Left hindlimb (tissue), 1 donor: Measurements from ENCODE around the gene STARD10.

Experiments used
- DNase-seq: peaks from one replicate; pipeline ENCODE4 v3.0.0-alpha.2; 2018

The STARD10 gene

GRCh38 chr11:72778535-72779494 lies 15.0 kb downstream of the STARD10 start:
- DNase-seq, result no peak

DNA sequence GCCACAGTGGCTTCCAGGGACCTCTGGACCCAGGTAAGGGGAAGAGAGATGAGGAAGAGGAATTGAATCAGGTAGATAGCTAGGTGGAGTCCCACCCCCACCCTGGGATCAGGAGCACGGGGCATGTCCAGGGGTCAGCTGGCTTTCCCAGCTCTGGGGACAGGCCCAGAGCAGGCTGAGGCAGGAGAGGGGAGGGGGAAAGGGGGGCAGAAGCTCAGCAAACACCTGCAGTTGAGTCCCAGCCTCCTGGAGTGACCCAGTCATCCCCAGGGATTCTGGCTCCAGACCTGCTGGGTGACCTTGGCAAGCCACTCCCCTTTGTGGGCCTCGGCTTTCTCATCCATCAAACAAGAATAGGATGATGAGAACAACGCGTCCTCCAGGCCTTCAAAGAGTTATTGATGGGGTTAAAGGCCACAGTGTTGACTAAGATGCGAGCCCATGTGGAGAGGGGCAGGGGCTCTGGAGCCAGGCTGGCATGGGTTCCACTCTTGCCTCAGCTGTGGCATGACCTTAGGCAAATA lies 16.0 kb downstream of the STARD10 start:
- DNase-seq, result no peak

DNA sequence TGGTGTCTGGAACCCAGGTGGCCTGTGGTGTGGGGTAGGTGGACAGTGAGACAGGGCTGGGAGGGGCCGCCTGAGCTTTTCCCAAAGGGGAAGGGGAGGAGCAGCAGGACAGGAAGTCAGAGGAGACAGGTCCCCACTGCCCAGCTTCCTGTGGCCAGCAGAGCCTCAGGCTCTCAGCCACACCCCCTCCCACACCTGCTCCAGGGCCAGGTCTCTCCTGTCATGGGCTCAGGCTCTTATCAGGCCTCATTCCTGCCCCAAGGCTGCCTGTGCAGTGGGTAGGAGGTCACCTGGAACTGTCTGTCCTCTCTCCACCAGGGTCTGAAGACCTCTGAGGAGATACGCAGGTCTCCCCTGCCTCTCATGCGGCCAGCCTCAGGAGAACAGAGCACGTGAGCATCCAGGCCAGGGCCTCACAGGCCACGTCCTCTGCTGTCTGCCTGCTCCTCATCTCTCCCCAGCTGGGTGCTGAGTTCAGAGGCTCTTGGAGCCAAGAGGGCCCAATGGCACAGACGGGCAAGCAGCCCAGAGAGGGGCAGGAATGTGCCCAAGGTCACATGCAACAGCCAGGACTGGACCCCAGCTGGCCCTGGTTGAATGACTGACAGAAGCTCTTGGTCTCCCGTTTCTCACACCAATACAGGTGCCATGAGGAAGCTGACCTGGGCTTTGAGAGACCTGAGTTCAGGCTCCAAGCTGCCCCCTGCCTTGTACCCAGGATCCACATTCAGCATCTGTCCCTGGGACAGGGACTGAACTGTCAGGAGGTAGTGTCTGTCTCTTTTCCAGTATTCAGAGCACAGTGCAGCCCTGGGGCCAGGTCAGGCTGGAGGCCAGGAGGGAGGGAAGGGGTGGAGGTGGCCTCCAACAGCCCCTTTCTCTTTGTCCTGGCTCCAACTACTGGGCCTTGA lies 16.7 kb downstream of the STARD10 start:
- DNase-seq, result no peak

GRCh38 chr11:72776117-72776843 lies 17.6 kb downstream of the STARD10 start:
- DNase-seq, result no peak

GRCh38 chr11:72775288-72776110 lies 18.3 kb downstream of the STARD10 start:
- no peak for DNase-seq

DNA sequence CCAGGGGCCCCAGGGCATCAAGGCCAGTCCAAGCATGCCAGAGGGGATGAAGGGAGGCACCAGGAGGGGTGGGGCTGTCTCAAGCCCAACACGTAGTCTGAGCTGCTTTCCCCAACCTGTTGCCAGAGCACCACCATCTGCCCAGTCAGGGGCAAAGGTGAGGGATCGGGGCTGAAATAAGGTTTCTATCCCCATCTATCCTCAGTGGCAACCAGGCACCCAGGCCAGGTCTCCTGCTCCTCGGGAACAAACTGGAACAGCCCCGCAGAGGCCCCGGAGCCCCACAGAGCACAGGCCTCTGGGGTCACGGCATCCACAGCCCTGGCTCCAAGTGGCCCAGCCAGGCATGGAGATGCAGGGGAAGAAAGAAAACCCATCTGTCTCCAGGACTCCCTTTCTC lies 19.3 kb downstream of the STARD10 start:
- DNase-seq, result no peak

DNA sequence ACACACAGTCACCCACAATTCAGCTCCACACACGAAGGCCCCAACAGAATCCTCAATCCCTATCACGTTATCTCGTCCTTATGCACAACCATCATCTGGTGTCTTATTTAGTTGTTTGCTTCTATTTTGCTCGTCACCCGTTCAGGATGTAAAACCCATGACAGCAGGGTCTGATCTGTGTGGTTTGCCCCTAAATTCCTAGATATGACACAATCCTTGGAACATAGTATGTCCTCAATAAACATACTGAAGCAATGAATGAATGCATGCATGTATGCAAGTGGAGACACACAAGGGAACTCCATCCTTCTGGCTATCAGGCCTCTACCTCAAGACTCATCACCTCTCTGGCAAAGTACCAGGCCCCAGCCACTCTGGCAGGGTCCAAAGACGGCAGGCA lies 20.2 kb downstream of the STARD10 start:
- DNase-seq, result no peak

DNA sequence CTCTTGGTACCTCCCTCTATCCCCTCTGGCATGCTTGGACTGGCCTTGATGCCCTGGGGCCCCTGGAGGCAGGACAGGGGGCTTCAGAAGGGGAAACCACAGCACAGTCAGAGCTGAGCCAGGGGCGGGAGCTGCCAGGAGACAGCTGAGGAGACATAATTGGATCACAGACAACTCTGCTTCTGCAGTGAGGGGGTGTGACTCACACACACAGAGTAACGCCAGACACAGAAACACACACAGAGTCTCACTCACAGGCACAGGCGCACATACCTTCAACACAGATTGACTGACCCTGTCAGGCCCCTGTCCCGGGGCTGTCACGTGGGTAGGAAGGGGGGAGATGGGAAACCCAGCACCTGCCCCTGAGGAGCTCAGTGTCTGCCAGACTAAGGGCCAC lies 20.6 kb downstream of the STARD10 start:
- peak; percentile 87 for DNase-seq

DNA sequence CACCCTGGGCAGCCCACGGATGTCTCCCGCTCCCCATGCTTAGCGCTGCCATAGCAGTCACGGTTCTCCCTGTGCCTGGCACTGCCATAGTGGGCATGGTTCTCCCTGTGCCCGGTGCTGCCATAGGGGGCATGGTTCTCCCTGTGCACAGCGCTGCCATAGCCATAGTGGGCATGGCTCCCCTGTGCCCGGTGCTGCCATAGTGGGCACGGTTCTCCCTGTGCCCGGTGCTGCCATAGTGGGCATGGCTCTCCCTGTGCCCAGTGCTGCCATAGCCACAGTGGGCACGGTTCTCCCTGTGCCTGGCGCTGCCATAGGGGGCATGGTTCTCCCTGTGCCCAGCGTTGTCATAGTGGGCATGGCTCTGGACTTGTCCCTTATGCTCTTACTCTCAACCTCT lies 21.8 kb downstream of the STARD10 start:
- no peak for DNase-seq

DNA sequence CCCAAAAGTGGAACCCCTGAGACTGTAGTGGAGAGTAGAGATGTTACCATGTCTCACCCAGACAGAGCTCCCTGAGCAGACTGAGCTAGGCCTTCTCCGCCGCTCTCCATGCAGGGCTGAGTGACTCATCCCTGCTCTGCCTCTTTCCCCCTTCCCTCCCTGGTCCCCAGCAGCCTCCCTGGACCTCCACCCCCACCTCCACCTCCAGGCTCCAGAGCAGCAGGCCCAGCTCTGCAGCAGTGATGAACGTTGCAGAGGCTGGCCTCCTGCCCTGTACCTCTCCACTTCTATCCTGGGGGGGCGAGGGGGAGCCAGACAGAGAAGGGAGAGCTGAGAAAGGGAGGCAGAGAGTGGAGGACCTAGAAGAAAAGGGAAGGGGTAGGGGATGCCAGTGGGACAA lies 22.3 kb downstream of the STARD10 start:
- no peak for DNase-seq

- no peak for DNase-seq
These were observed 23.0 kb downstream of the STARD10 start for GRCh38 chr11:72770799-72771198.

- no peak for DNase-seq
These were observed 24.2 kb downstream of the STARD10 start for GRCh38 chr11:72769680-72770079.

DNA sequence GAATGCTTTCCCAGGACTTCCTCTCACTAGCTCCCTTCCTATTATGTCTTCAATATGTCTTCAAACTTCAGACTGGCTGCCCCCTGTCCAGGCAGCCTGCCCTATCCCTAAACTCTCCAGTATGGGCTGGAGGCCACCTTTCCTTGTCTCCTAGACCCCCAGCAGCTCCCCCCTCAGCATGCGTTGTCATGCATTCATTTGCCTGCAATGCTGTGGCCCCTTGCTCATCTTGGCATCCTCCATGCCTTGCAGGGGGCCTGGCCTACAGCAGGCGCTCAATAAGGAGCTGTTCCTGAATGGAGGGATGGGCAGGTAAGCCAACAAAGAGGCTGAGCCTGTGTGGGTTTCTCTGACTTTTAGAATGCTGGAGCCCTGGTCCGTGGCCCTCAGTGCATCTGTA lies 25.3 kb downstream of the STARD10 start:
- no peak for DNase-seq

GRCh38 chr11:72767203-72768062 lies 26.4 kb downstream of the STARD10 start:
- no peak for DNase-seq

DNA sequence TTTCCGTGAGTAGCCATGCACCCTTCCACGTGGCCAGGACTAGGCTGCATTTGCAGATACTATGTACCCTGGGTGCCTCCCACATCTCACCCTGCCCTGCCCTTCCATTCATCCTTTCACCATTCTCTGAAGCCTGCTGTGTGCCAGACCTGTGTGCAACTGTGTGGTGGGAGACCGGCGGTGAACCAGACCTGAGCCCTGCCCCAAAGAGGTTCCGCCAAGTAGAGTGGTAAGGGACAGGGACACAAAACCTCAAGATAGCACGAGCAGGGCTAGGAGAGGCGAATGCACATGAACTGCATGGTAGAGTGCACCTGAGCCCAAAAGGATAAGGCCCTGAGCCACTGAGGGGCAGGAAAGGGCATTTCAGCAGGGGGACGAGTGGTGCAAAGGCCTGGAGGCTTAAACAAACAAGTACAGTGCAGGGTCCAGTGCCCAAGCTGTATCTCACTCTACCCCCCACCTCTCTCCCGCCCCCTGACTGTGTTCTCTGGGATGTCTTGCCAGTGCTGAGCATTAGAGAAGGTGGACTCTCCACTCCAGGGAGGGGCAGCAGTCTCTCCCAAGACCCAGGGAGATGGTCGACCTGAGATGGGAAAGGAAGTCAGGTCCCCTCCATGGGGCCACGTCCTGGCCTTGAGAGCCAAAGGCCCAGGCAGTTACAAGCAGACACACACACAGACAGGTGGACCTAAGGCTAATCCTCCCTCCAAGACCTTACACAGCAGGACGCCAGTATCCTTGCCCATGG lies 27.5 kb downstream of the STARD10 start:
- DNase-seq, result no peak

- DNase-seq, result no peak
These were observed 29.3 kb downstream of the STARD10 start for GRCh38 chr11:72764503-72764902.

DNA sequence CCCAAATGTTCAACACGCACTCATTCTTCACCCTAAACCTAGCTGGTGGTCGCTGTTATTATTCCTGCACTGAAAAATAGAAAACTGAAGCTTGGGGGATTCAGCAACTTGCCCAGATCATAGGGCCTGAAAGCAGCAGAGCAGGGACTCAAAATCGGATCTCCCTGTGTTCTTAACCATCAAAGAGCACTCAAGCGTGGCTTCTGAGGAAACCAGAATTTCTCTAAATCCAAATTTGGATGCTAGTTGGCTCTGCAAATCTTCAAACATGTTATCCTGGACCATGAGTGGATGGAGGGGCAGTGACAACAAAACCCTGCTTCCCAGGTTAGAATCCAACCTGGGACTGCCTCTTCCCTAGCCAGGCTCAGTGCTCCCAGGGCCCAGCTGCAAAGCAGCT lies 30.0 kb downstream of the STARD10 start:
- DNase-seq, result no peak

DNA sequence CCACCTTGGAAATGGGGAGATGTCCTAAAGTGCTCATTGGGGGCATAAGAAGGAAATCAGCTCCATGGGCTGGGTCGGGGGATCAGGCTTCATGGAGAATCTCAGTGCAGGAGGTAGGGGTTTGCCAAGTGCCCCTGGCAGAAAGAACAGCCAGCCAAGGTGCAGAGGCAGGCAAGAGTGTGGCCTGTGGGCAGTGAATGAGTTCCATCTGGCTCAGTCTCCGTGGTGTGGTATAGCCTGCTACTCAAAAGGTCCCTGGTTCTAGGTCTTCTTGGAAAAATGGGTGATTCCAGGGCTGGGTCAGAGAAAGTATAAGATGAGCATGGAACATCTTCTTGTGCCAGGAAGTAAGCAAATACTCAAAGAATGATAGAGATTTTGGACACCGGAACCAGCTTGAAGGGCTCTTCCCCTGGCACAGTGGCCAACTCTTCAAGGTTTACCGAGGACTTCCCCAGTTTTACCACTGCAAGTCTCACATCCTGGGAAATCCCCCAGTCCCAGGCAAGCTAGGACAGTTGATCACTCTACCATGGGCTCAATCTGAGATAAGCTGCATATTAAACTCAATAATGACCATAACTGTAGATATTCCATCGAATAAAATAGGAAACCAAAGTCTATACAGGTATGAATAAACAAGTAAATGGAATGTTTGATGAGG lies 31.1 kb downstream of the STARD10 start:
- no peak for DNase-seq
